WTC11 (cell line): Measurements from ENCODE around the gene GALNT17. TPM values are rescaled to one million over a fixed set of nuclear protein-coding genes. Genes with fewer than 3 reads are reported as not detected.
A peak's percentile ranks its signal among the peaks of the same experiment; 100 is the strongest.

Experiments used
- ATAC-seq: fragments of 200-7000 bp; cut with Tn5 transposase; 2 replicates; pipeline ENCODE4 v1.10.0; 2021; ENCODE audit warnings: mild to moderate bottlenecking, moderate library complexity
- CTCF ChIA-PET: fragments of 300-600 bp; sonication (Branson Sonifier 250); formaldehyde crosslinking; loops from one replicate; lab custom pipeline; 2021; ENCODE audit warnings: antibody characterized with exemption; lab: Charles Lee
- POLR2A ChIA-PET: fragments of 350-600 bp; sonication (Branson Sonifier 250); formaldehyde crosslinking; loops from one replicate; lab custom pipeline; 2021; ENCODE audit warnings: antibody characterized with exemption; lab: Charles Lee
- DNase-seq: peaks from one replicate; pipeline ENCODE4 v3.0.0; 2021; ENCODE audit warnings: low spot score
- H3K27ac Mint-ChIP-seq: 2 replicates; pipeline ENCODE4 v1.8.0; 2021; ENCODE audit warnings: mixed read lengths
- H3K27me3 Mint-ChIP-seq: 2 replicates; pipeline ENCODE4 v1.8.0; 2021; ENCODE audit warnings: low read depth, mild to moderate bottlenecking, moderate library complexity, mixed read lengths
- H3K36me3 Mint-ChIP-seq: 2 replicates; pipeline ENCODE4 v1.8.0; 2021; ENCODE audit warnings: mixed read lengths
- H3K4me1 Mint-ChIP-seq: 2 replicates; pipeline ENCODE4 v1.8.0; 2022; ENCODE audit warnings: mixed read lengths
- H3K4me3 Mint-ChIP-seq: 2 replicates; pipeline ENCODE4 v1.8.0; 2021; ENCODE audit warnings: mild to moderate bottlenecking, moderate library complexity, mixed read lengths
- H3K9me3 Mint-ChIP-seq: 2 replicates; pipeline ENCODE4 v1.8.0; 2021; ENCODE audit warnings: mixed read lengths
- FOXP1 ChIP-seq: sonication (generic); formaldehyde crosslinking; IDR thresholded peaks from 2 replicates; pipeline ENCODE4 v1.8.0; 2022; ENCODE audit warnings: missing genetic modification reagents, mild to moderate bottlenecking, moderate library complexity, borderline replicate concordance
- GABPB1 ChIP-seq: sonication (generic); formaldehyde crosslinking; IDR thresholded peaks from 2 replicates; pipeline ENCODE4 v1.8.1; 2023; ENCODE audit warnings: mild to moderate bottlenecking, missing genetic modification reagents
- HMGA2 ChIP-seq: fragments of 250-450 bp; sonication (Bioruptor Pico); IDR thresholded peaks from 2 replicates; pipeline ENCODE4 v1.4.0; 2021; ENCODE audit warnings: mild to moderate bottlenecking, moderate library complexity
- HMGXB4 ChIP-seq: sonication (generic); formaldehyde crosslinking; IDR thresholded peaks from 2 replicates; pipeline ENCODE4 v1.8.1; 2023; ENCODE audit warnings: mild to moderate bottlenecking, moderate library complexity, missing genetic modification reagents
- IRF2 ChIP-seq: sonication (generic); formaldehyde crosslinking; IDR thresholded peaks from 2 replicates; pipeline ENCODE4 v1.8.0; 2022; ENCODE audit warnings: low read depth, missing genetic modification reagents, borderline replicate concordance
- PRRX2 ChIP-seq: fragments of 250-450 bp; sonication (Bioruptor Pico); IDR thresholded peaks from 2 replicates; pipeline ENCODE4 v1.8.0; 2021; ENCODE audit warnings: mild to moderate bottlenecking
- SMAD3 ChIP-seq: sonication (generic); formaldehyde crosslinking; IDR thresholded peaks from 2 replicates; pipeline ENCODE4 v1.8.0; 2022; ENCODE audit warnings: missing genetic modification reagents, mild to moderate bottlenecking, borderline replicate concordance
- SP1 ChIP-seq: sonication (generic); formaldehyde crosslinking; conservative IDR thresholded peaks from 2 replicates; pipeline ENCODE4 v1.8.1; 2022; ENCODE audit warnings: missing genetic modification reagents
- TEAD1 ChIP-seq: sonication (generic); formaldehyde crosslinking; IDR thresholded peaks from 2 replicates; pipeline ENCODE4 v1.8.0; 2022; ENCODE audit warnings: mild to moderate bottlenecking, missing genetic modification reagents
- TEAD4 ChIP-seq: sonication (generic); formaldehyde crosslinking; IDR thresholded peaks from 2 replicates; pipeline ENCODE4 v1.8.0; 2022; ENCODE audit warnings: mild to moderate bottlenecking, missing genetic modification reagents
- USF1 ChIP-seq: sonication (generic); formaldehyde crosslinking; IDR thresholded peaks from 2 replicates; pipeline ENCODE4 v1.8.0; 2022; ENCODE audit warnings: mild to moderate bottlenecking, missing genetic modification reagents
- ZNF263 ChIP-seq: sonication (generic); formaldehyde crosslinking; IDR thresholded peaks from 2 replicates; pipeline ENCODE4 v1.8.1; 2022; ENCODE audit warnings: low read depth, mild to moderate bottlenecking, moderate library complexity, missing genetic modification reagents
- ZNF317 ChIP-seq: sonication (generic); formaldehyde crosslinking; IDR thresholded peaks from 2 replicates; pipeline ENCODE4 v1.8.1; 2023; ENCODE audit warnings: low read depth, mild to moderate bottlenecking, moderate library complexity, missing genetic modification reagents, borderline replicate concordance
- ZNF396 ChIP-seq: fragments of 250-450 bp; sonication (Bioruptor Pico); IDR thresholded peaks from 2 replicates; pipeline ENCODE4 v1.8.0; 2021; ENCODE audit warnings: mild to moderate bottlenecking, moderate library complexity, borderline replicate concordance
- total RNA-seq: library from RNA; stranded (reverse); gene quantifications from 3 replicates; pipeline ENCODE4 v1.2.3, GENCODE V29; 2021
- TF ChIP-seq, protein P1 (sequence below): sonication (generic); formaldehyde crosslinking; IDR thresholded peaks from 2 replicates; pipeline ENCODE4 v1.8.0; 2023; ENCODE audit warnings: missing genetic modification reagents, mild to moderate bottlenecking, borderline replicate concordance
- TF ChIP-seq, protein P2 (sequence below): sonication (generic); formaldehyde crosslinking; IDR thresholded peaks from 2 replicates; pipeline ENCODE4 v1.8.1; 2022; ENCODE audit warnings: low read depth, missing genetic modification reagents, borderline replicate concordance

Gene GALNT17
- total RNA-seq, 1 experiment from 2014 or later: 61.1 TPM

- H3K27ac Mint-ChIP-seq: peak overlapping the region; percentile 95; the same call in 1 of the 2 replicates
- ChIA-PET CTCF (interaction anchor here (0.8 kb wide), 1 partner anchor 433 kb away, joined by 3 read pairs; no protein-coding TSS in a partner anchor), POLR2A (interaction anchor here (1.0 kb wide), 1 partner anchor 11 kb away, joined by 3 read pairs; no protein-coding TSS in a partner anchor)
- peaks cover 48% of the 10 kb centered on the region for H3K4me1 Mint-ChIP-seq
- no peak overlapping the region for H3K4me3 Mint-ChIP-seq
- DNase-seq: no peak
- ATAC-seq: peak; percentile 37
- TF ChIP-seq, protein P1, sequence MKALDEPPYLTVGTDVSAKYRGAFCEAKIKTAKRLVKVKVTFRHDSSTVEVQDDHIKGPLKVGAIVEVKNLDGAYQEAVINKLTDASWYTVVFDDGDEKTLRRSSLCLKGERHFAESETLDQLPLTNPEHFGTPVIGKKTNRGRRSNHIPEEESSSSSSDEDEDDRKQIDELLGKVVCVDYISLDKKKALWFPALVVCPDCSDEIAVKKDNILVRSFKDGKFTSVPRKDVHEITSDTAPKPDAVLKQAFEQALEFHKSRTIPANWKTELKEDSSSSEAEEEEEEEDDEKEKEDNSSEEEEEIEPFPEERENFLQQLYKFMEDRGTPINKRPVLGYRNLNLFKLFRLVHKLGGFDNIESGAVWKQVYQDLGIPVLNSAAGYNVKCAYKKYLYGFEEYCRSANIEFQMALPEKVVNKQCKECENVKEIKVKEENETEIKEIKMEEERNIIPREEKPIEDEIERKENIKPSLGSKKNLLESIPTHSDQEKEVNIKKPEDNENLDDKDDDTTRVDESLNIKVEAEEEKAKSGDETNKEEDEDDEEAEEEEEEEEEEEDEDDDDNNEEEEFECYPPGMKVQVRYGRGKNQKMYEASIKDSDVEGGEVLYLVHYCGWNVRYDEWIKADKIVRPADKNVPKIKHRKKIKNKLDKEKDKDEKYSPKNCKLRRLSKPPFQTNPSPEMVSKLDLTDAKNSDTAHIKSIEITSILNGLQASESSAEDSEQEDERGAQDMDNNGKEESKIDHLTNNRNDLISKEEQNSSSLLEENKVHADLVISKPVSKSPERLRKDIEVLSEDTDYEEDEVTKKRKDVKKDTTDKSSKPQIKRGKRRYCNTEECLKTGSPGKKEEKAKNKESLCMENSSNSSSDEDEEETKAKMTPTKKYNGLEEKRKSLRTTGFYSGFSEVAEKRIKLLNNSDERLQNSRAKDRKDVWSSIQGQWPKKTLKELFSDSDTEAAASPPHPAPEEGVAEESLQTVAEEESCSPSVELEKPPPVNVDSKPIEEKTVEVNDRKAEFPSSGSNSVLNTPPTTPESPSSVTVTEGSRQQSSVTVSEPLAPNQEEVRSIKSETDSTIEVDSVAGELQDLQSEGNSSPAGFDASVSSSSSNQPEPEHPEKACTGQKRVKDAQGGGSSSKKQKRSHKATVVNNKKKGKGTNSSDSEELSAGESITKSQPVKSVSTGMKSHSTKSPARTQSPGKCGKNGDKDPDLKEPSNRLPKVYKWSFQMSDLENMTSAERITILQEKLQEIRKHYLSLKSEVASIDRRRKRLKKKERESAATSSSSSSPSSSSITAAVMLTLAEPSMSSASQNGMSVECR: no peak
- TF ChIP-seq, protein P2, sequence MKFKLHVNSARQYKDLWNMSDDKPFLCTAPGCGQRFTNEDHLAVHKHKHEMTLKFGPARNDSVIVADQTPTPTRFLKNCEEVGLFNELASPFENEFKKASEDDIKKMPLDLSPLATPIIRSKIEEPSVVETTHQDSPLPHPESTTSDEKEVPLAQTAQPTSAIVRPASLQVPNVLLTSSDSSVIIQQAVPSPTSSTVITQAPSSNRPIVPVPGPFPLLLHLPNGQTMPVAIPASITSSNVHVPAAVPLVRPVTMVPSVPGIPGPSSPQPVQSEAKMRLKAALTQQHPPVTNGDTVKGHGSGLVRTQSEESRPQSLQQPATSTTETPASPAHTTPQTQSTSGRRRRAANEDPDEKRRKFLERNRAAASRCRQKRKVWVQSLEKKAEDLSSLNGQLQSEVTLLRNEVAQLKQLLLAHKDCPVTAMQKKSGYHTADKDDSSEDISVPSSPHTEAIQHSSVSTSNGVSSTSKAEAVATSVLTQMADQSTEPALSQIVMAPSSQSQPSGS (CRISPR knock-in tag): no peak
- TF ChIP-seq FOXP1 (CRISPR knock-in tag) (no peak), HMGXB4 (CRISPR knock-in tag) (no peak), PRRX2 (no peak), TEAD4 (CRISPR knock-in tag) (no peak), GABPB1 (CRISPR knock-in tag) (no peak), ZNF396 (CRISPR knock-in tag) (no peak), SMAD3 (CRISPR knock-in tag) (no peak), USF1 (no peak)
- no peaks in the 10 kb centered on the region for H3K27me3 Mint-ChIP-seq
- H3K9me3 Mint-ChIP-seq: no peaks in the 10 kb centered on the region
- H3K36me3 Mint-ChIP-seq: no peaks in the 10 kb centered on the region
These were observed 168.7 kb downstream of the GALNT17 start for GRCh38 chr7:71300603-71301002.

DNA sequence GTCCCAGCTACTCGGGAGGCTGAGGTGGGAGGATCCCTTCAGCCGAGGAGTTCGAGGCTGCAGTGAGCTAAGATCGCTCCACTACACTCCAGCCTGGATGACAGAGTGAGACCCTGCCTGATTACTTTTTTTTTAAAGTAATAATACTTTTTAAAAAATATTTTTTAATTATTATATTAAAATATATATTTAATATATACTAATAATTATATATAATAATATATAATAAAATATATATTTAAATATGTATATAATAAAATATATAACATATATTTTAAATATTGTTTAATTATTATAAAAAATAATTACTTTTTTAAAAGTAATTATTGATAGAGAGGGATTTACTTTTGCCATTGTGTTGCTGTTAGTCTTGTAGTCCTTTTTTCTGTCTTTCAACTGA is 169.2 kb downstream of the GALNT17 start:
- Mint-ChIP-seq H3K36me3 (no peaks in the 10 kb centered on the region), H3K27ac (no peak overlapping the region; the same call in 1 of the 2 replicates), H3K9me3 (no peaks in the 10 kb centered on the region), H3K27me3 (no peaks in the 10 kb centered on the region), H3K4me1 (peaks cover 50% of the 10 kb centered on the region), H3K4me3 (no peak overlapping the region)
- ChIA-PET CTCF (interaction anchor here (0.8 kb wide), 1 partner anchor 432 kb away, joined by 3 read pairs; no protein-coding TSS in a partner anchor), POLR2A (interaction anchor here (1.0 kb wide), 1 partner anchor 10 kb away, joined by 3 read pairs; no protein-coding TSS in a partner anchor)
- ATAC-seq: no peak
- no peak for DNase-seq
- TF ChIP-seq TEAD1 (CRISPR knock-in tag): no peak
- TF ChIP-seq HMGA2 (CRISPR knock-in tag): peak; percentile 95

- no peak for ATAC-seq
- Mint-ChIP-seq H3K4me1 (peaks cover 61% of the 10 kb centered on the region), H3K4me3 (no peak overlapping the region), H3K9me3 (no peaks in the 10 kb centered on the region), H3K27ac (peak overlapping the region; percentile 24), H3K36me3 (peaks cover 7% of the 10 kb centered on the region; the same call in 1 of the 2 replicates), H3K27me3 (no peaks in the 10 kb centered on the region)
- POLR2A ChIA-PET: no interaction called here
- TF ChIP-seq SP1 (no peak), IRF2 (CRISPR knock-in tag) (no peak), ZNF263 (CRISPR knock-in tag) (no peak), ZNF317 (CRISPR knock-in tag) (no peak)
- DNase-seq: no peak
- CTCF ChIA-PET: no interaction called here
These were observed 171.6 kb downstream of the GALNT17 start for GRCh38 chr7:71303566-71303965.
